Neural progenitor cell (in vitro differentiated cells): ENCODE results near the gene SAG.

Experiments
- CTCF ChIP-seq: fragments of 200-600 bp; sonication (generic); IDR thresholded peaks from 2 replicates; pipeline ENCODE4 v1.5.1; 2017; ENCODE audit warnings: antibody characterized with exemption, mild to moderate bottlenecking
- EZH2 ChIP-seq: fragments of 200-600 bp; sonication (generic); IDR thresholded peaks from 2 replicates; pipeline ENCODE4 v1.6.1; 2017; ENCODE audit warnings: antibody characterized with exemption, mild to moderate bottlenecking, moderate library complexity
- EZH2phosphoT487 ChIP-seq: fragments of 200-600 bp; sonication (generic); IDR thresholded peaks from 2 replicates; pipeline ENCODE4 v1.6.1; 2017; ENCODE audit warnings: antibody characterized with exemption

GRCh38 chr2:233338812-233339368, 31.3 kb downstream of the SAG start:
- TF ChIP-seq CTCF (no peak), EZH2 (no peak), EZH2phosphoT487 (no peak)
